OCI-LY7 (cell line): ENCODE results near the gene CYP4X1. TPM values are rescaled to one million over a fixed set of nuclear protein-coding genes. Genes with fewer than 3 reads are reported as not detected.
A peak's percentile ranks its signal among the peaks of the same experiment; 100 is the strongest.
"Not testable (repeated sequence)": the region's sequence is repeated elsewhere in the genome, so short reads cannot be mapped to it uniquely, and the experiment has no call there.

Source experiments
- BruUV-seq: library from RNA; stranded (reverse); fragments of 400-500 nt; replicated peaks from 2 replicates; lab custom pipeline; 2021; lab: Mats Ljungman, UMichigan
- CTCF ChIA-PET: fragments of 300-600 bp; sonication (Branson Sonifier 250); formaldehyde crosslinking; loops from one replicate; lab custom pipeline; 2022; ENCODE audit warnings: antibody characterized with exemption; ENCODE audit not compliant: unreplicated experiment; lab: Charles Lee
- POLR2A ChIA-PET: fragments of 300-600 bp; sonication (Branson Sonifier 250); formaldehyde crosslinking; loops from one replicate; lab custom pipeline; 2022; ENCODE audit warnings: antibody characterized with exemption; lab: Charles Lee
- DNase-seq: peaks from one replicate; pipeline ENCODE4 v3.0.0-alpha.2; 2015; ENCODE audit warnings: low spot score
- H2AFZ ChIP-seq: fragments of 200-600 bp; sonication (generic), shearing (Covaris generic); 2 replicates; pipeline ENCODE4 v1.6.1; 2014; ENCODE audit warnings: mild to moderate bottlenecking, antibody characterized with exemption, low read length, moderate library complexity
- H3K27ac ChIP-seq: fragments of 200-600 bp; sonication (generic); 2 replicates; pipeline ENCODE4 v1.5.1; 2014; ENCODE audit warnings: mixed run types, low read depth, mild to moderate bottlenecking, moderate library complexity, low read length, inconsistent platforms; ENCODE audit not compliant: poor library complexity, severe bottlenecking
- H3K36me3 ChIP-seq: fragments of 200-600 bp; sonication (generic); 2 replicates; pipeline ENCODE4 v1.6.1; 2014; ENCODE audit warnings: mild to moderate bottlenecking, antibody characterized with exemption, low read length, moderate library complexity, mixed read lengths; ENCODE audit not compliant: insufficient read depth
- H3K4me1 ChIP-seq: fragments of 200-600 bp; sonication (generic); 2 replicates; pipeline ENCODE4 v1.5.1; 2014; ENCODE audit warnings: mild to moderate bottlenecking, low read length; ENCODE audit not compliant: insufficient read depth, poor library complexity, severe bottlenecking
- H3K4me2 ChIP-seq: fragments of 200-600 bp; sonication (generic); 2 replicates; pipeline ENCODE4 v1.6.1; 2014; ENCODE audit warnings: mild to moderate bottlenecking, low read length
- H3K4me3 ChIP-seq: fragments of 200-600 bp; sonication (generic); 2 replicates; pipeline ENCODE4 v1.5.1; 2014; ENCODE audit warnings: mild to moderate bottlenecking, low read depth, low read length; ENCODE audit not compliant: poor library complexity, severe bottlenecking
- H3K79me2 ChIP-seq: fragments of 200-600 bp; sonication (generic); 2 replicates; pipeline ENCODE4 v1.6.1; 2016; ENCODE audit warnings: low read depth, mild to moderate bottlenecking, low read length, moderate library complexity, mixed read lengths; ENCODE audit not compliant: insufficient read depth
- H3K9me2 ChIP-seq: fragments of 200-600 bp; sonication (generic); 2 replicates; pipeline ENCODE4 v1.6.1; 2016; ENCODE audit warnings: mild to moderate bottlenecking, low read length, mixed read lengths; ENCODE audit not compliant: insufficient read depth
- H3K9me3 ChIP-seq: fragments of 200-600 bp; sonication (generic); 2 replicates; pipeline ENCODE4 v1.6.1; 2014; ENCODE audit warnings: mild to moderate bottlenecking, mixed run types, low read length, mixed read lengths
- H4K20me1 ChIP-seq: fragments of 200-600 bp; sonication (generic); 2 replicates; pipeline ENCODE4 v1.6.1; 2014; ENCODE audit warnings: mild to moderate bottlenecking, antibody characterized with exemption, low read length, moderate library complexity, mixed read lengths; ENCODE audit not compliant: insufficient read depth
- EZH2phosphoT487 ChIP-seq: fragments of 200-600 bp; sonication (generic); IDR thresholded peaks from 2 replicates; pipeline ENCODE4 v1.6.1; 2018; ENCODE audit warnings: low read depth, borderline replicate concordance, mild to moderate bottlenecking, mixed run types, antibody characterized with exemption, low read length, moderate library complexity, mixed read lengths
- intact Hi-C: fragments of 100-400 bp; cut with micrococcal nuclease; formaldehyde crosslinking; loops from one replicate; pipeline ENCODE4 v1.10.0; 2022; ENCODE audit not compliant: unreplicated experiment
- total RNA-seq, 2 experiments: library from RNA; depleted of rRNA in 1 of 2; stranded (reverse); fragments of >200 nt in 1 of 2; shearing (Covaris generic) in 1 of 2; gene quantifications; 2 replicates each; pipeline ENCODE4 v1.2.3, GENCODE V29; 2014 to 2022
- TF ChIP-seq, protein P1 (sequence below): fragments of 200-600 bp; sonication (generic); conservative IDR thresholded peaks from 2 replicates; pipeline ENCODE4 v1.5.1; 2014; ENCODE audit warnings: mild to moderate bottlenecking, antibody characterized with exemption, low read length, moderate library complexity, mixed read lengths

Gene CYP4X1
- total RNA-seq, 2 experiments from 2014 or later = not detected

DNA sequence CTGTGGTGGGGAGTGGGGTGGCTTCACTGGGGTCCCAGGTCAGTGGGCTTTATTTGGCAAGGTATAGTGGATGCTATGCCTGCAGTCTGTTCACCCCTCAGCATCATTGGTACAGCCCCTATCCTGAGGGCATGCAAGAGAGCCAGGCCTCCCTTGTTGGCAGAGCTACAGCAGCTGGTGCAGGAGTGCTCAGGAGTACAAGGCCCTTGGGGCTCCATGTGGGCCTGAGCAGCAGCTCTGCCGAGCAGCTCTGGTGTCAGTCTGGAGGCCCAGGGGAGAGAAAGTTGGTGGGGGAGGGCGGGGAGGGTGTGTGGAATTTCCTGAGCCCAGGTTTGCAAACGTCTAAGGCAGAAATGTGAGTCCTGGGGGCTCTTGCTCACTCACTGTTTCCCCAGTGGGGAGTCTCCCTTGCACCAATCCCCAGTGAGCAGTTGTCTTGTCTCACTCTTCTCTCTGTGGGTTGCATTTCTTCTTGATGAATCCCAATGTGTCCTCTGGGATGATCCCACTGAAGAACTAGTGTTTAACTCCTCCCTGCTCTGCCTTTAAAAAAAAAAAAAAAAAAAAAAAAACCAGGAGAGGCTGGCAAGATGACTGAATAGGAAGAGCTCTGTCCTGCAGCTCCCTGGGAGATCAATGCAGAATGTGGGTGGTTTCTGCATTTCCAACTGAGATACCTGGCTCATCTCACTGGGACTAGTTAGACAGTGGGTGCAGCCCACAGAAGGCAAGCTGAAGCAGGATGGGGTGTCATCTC lies 39.5 kb upstream of the CYP4X1 start:
- no peak overlapping the region for H3K4me3 ChIP-seq
- DNase-seq = no peak
- ChIA-PET POLR2A (interaction anchor here (0.6 kb wide), 1 partner anchor 264 kb away, joined by 4 read pairs; no protein-coding TSS in a partner anchor), CTCF (no interaction called here)
- no peak overlapping the region for H3K27ac ChIP-seq
- TF ChIP-seq EZH2phosphoT487 = no peak
- TF ChIP-seq, protein P1, sequence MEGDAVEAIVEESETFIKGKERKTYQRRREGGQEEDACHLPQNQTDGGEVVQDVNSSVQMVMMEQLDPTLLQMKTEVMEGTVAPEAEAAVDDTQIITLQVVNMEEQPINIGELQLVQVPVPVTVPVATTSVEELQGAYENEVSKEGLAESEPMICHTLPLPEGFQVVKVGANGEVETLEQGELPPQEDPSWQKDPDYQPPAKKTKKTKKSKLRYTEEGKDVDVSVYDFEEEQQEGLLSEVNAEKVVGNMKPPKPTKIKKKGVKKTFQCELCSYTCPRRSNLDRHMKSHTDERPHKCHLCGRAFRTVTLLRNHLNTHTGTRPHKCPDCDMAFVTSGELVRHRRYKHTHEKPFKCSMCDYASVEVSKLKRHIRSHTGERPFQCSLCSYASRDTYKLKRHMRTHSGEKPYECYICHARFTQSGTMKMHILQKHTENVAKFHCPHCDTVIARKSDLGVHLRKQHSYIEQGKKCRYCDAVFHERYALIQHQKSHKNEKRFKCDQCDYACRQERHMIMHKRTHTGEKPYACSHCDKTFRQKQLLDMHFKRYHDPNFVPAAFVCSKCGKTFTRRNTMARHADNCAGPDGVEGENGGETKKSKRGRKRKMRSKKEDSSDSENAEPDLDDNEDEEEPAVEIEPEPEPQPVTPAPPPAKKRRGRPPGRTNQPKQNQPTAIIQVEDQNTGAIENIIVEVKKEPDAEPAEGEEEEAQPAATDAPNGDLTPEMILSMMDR = no peak
- no peaks in the 10 kb centered on the region for H3K4me1 ChIP-seq
- H2AFZ ChIP-seq = no peak overlapping the region
- no peaks in the 10 kb centered on the region for H3K79me2 ChIP-seq
- H3K4me2 ChIP-seq = no peak overlapping the region
- H4K20me1 ChIP-seq = no peaks in the 10 kb centered on the region
- H3K9me3 ChIP-seq = no peaks in the 10 kb centered on the region
- no peaks in the 10 kb centered on the region for H3K9me2 ChIP-seq
- no peaks in the 10 kb centered on the region for H3K36me3 ChIP-seq
- intact Hi-C loops = no loop called here
- BruUV-seq = no TSS peak

DNA sequence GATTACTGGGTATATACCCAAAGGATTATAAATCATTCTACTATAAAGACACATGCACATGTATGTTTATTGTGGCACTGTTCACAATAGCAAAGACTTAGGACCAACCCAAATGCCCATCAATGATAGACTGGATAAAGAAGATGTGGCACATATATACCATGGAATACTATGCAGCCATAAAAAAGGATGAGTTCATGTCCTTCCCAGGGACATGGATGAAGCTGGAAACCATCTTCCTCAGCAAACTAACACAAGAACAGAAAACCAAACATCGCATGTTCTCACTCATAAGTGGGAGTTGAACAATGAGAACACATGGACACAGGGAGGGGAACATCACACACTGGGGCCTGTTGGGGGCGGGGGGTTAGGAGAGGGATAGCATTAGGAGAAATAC lies 32.9 kb upstream of the CYP4X1 start:
- intact Hi-C loops, POLR2A ChIA-PET, CTCF ChIA-PET, H3K27ac ChIP-seq, BruUV-seq, H3K9me2 ChIP-seq, H3K9me3 ChIP-seq, H3K4me2 ChIP-seq, H3K79me2 ChIP-seq, H3K4me1 ChIP-seq, H2AFZ ChIP-seq, H3K36me3 ChIP-seq, DNase-seq, H4K20me1 ChIP-seq, H3K4me3 ChIP-seq: not testable (repeated sequence)

DNA sequence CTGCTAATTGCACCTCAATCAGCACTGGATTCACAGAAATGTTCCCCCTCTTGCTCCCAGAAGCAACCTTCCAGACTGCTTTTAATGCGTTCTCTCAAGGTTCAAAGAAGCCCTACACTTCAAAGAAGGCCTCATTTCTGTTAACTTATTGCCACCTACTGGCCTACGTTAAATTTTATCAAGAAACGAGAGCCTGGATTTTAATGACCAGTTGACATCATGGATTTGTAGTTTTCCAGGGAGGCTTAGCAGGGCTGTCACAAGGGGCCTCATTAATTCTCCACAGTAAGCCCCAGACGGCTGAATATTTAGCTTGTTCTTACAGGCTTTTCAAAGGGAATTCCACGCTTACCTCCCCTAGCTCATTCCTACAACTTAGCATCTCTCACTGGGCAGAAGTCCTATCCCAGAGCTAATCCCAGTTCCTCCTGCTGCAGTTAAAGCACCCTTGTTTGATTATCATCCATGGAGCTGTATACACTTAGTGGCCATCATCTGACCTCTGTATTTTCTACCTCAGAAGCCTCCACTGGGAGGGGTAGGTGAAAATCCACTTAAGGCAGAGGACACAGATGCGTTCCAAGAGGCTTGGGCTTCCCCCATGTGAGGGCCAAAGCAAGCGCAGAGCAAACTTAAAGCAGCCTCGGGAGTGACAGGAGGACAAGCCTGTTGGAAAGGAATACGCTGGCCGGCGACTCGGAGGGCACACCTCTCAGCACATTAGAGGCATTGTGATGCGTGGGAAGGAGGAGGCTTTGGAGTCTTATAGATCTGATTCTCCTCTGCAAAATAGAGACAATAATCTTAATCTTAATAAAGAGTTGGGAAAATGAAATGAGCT lies 32.2 kb upstream of the CYP4X1 start:
- ChIA-PET POLR2A (no interaction called here), CTCF (no interaction called here)
- TF ChIP-seq EZH2phosphoT487 = no peak
- TF ChIP-seq, protein P1 = peak; percentile 45

More for the DNA sequence above, 32.2 kb upstream of the CYP4X1 start:
- Histone ChIP-seq H3K79me2 (no peaks in the 10 kb centered on the region), H3K4me2 (no peak overlapping the region), H3K9me2 (no peaks in the 10 kb centered on the region), H3K27ac (no peak overlapping the region), H2AFZ (no peak overlapping the region), H3K36me3 (no peaks in the 10 kb centered on the region), H3K4me1 (no peaks in the 10 kb centered on the region), H4K20me1 (no peaks in the 10 kb centered on the region), H3K9me3 (no peaks in the 10 kb centered on the region), H3K4me3 (no peak overlapping the region)
- peak; percentile 4 for DNase-seq
- no TSS peak for BruUV-seq
- intact Hi-C loops = no loop called here
